Stimulated activated naive CD4-positive, alpha-beta T cell treated with Interleukin-2 at 50 U/mL for 16 hours (primary cell): ENCODE measurements around the gene SCRN2.

Experiments
- DNase-seq: peaks from one replicate; lab custom pipeline; 2025; lab: John Stamatoyannopoulos, UW

SCRN2 gene

DNA sequence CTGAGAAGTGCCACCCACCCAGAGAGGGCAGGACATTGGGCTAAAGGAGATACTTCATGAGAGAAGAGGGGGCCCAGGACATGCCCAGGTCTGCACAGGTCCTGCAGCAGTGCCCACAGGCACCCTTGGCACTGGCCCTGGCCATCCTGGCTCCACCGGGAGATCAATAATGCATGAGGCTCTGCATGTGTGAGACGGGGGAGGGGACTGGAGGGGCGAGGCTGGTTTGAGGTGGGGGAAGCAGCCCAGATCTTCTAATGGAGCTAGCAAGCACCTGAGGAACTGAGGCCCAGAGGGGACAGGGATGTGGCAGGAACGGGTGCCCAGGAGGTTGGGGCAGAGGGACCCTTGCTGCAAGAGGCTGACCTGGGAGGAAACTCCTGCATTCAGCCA lies 20.0 kb downstream of the SCRN2 start:
- DNase-seq = no peak

GRCh38 chr17:47820033-47820789 lies 20.9 kb downstream of the SCRN2 start:
- DNase-seq = no peak

GRCh38 chr17:47819475-47819874 lies 21.6 kb downstream of the SCRN2 start:
- no peak for DNase-seq

GRCh38 chr17:47818002-47818695 lies 22.9 kb downstream of the SCRN2 start:
- DNase-seq = no peak

DNA sequence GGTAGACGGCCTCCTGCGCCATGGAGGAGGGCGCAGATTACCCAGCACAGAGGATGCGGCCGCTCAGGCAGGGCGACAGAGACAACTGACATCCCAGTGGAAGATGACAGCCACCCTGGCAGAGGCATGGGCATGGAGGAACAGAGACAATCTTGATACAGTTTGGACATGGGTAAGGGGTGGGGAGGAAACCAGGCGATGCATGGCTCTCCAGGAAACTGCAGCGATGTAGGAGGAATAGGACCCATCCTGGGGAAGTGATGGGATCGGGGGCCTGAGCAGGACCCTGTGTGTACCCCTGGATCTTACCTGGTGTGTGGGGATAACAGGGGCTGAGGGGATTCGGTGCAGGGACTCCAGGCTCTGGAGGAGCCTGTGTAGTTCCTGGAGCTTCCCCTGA lies 24.1 kb downstream of the SCRN2 start:
- DNase-seq = no peak

DNA sequence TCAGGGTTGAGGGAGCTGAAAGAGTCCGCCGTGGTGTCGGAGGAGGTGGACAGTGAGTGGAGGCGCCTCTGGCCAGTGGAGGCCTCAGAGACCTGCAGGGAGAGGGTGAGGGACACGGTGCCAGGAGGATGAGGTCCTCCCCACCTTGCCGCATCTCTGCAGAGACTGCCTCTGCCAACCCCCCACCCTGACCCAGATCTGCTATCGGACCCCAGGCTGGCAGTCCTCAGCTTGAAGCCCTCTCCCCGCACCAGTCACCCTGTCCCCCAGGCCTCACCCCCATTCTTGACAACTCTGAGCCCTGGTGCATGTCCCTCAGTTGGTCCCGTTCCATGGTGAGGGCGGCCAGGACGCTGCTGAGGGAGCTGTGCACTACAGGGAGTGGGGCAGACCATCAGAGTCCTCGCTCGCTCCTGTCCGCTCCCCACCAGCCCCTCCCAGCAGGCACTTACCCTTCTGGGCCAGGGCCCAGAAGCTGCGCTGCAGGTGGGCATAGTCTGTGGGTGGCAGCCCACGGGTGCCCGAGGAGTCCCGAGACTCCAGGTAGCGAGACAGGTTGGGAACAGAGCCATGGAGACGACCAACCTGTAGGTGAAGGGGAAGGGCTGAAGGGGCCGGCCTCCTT lies 24.9 kb downstream of the SCRN2 start:
- no peak for DNase-seq

GRCh38 chr17:47815106-47815918 lies 25.8 kb downstream of the SCRN2 start:
- DNase-seq = no peak

- DNase-seq = no peak
Observed at GRCh38 chr17:47813512-47814031, 27.5 kb downstream of the SCRN2 start.

- DNase-seq = no peak
Observed at GRCh38 chr17:47813077-47813476, 28.0 kb downstream of the SCRN2 start.

DNA sequence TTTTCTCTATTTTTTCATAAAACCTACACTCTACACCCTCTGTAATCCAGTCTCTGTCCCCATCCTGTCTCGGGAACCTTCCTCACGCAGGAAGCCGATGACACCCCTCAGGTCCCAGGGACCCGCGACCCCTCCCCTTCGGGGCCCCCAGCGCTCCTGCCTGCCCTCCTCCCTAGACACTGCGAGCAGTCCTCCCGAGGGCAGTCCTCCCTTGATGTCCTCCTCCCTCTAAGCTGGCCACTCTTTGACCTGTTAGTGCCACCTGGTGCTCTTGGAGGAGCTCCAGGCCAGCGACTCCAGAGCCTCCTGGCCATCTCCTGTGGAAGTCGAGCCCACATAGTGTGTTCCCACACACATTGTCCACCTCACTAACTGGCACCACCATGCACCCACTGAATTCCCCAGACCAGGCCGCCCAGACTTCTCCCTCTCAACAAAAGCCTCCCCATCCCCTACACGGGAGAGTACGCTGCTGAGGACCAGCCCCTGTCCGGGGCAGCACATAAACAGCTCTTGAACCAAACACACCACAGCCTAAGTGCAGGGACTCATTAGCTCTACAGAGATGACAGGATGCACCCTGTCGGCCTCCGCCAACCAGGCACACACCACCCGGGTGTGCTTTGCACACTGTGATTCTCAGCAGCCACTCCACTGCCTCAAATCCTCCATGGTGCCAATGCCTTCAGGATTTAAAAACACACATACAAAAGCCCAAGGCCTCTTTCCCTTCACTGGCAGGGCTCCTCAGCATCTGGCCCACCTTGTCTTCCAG lies 28.7 kb downstream of the SCRN2 start:
- no peak for DNase-seq

GRCh38 chr17:47811709-47812108 lies 29.4 kb downstream of the SCRN2 start:
- no peak for DNase-seq

- no peak for DNase-seq
Observed at GRCh38 chr17:47810901-47811635, 30.0 kb downstream of the SCRN2 start.

- DNase-seq = no peak
Observed at GRCh38 chr17:47810200-47810821, 30.8 kb downstream of the SCRN2 start.

GRCh38 chr17:47808830-47809480 lies 32.1 kb downstream of the SCRN2 start:
- no peak for DNase-seq

GRCh38 chr17:47808036-47808829 lies 32.8 kb downstream of the SCRN2 start:
- no peak for DNase-seq

DNA sequence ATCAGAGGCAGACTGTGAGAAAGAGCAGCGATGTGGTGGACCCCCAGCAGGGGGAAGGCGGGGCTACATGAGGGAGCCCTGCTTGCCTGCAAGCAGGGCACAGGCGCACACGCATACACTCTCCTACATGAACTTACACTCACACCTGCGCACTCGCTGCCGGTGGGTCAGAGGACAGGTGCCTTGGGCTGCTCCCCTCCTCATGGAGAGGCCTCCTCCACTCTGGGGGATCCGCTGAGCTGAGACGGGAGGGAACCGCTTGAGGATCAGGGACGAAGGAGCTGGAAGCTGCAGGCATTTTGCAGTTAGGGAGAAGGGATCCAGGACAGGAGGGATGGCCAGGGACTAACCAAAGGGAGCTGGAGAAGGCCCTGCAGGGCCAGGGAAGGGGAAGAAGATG lies 33.7 kb downstream of the SCRN2 start:
- DNase-seq = no peak

GRCh38 chr17:47806913-47807255 lies 34.2 kb downstream of the SCRN2 start:
- no peak for DNase-seq

DNA sequence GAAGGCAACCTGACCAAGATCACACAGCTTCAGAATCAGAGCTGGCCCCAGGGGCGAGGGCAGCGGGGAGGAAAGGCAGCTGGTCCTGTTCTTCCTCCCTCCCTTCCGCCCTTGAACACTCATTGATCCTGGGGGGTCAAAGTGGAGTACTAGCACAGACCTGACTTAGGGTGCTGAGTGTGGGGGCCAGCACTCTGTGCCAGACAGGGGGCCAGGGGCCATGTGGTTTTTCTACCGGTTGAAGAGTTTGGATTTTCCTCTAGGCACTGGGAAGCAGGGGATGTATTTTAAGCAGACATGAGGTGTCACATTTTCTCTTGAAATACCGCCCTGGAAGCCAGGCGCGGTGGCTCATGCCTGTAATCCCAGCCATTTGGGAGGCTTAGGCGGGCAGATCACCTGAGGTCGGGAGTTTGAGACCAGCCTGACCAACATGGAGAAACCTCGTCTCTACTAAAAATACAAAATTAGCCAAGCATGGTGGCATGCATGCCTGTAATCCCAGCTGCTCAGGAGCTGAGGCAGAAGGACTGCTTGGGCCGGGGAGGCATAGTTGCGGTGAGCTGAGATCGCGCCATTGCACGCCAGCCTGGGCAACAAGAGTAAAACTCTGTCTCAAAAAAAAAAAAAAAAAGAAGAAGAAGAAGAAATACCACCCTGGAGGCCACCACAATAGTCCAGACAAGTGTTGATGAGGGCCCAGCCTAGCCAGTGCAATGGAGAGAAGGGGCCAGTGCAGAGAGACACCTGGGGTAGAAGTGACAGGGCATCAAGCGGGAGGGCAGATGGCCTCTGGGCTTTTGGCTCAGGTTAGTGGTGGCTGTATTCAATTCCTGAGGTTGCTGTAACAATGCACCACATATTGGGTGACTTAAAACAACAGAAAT lies 34.8 kb downstream of the SCRN2 start:
- DNase-seq = no peak
